HG02981 (cell line): Measurements from ENCODE around the gene LRRC7.
"Not testable (repeated sequence)": the region's sequence is repeated elsewhere in the genome, so short reads cannot be mapped to it uniquely, and the experiment has no call there.

Source experiments
- ATAC-seq: cut with Tn5 transposase; IDR thresholded peaks from one replicate; pipeline ENCODE4 v1.9.1; 2021; ENCODE audit warnings: mild to moderate bottlenecking, moderate library complexity; ENCODE audit not compliant: unreplicated experiment

The LRRC7 gene

GRCh38 chr1:69861641-69862040 is 293.9 kb downstream of the LRRC7 start:
- ATAC-seq, result no peak

- no peak for ATAC-seq
These were observed 295.2 kb downstream of the LRRC7 start for GRCh38 chr1:69862906-69863305.

- ATAC-seq, result no peak
These were observed 296.0 kb downstream of the LRRC7 start for GRCh38 chr1:69863704-69864103.

GRCh38 chr1:69871412-69871811 is 303.7 kb downstream of the LRRC7 start:
- ATAC-seq, result no peak

GRCh38 chr1:69878338-69878737 is 310.6 kb downstream of the LRRC7 start:
- no peak for ATAC-seq

GRCh38 chr1:69888016-69888415 is 320.3 kb downstream of the LRRC7 start:
- ATAC-seq, result not testable (repeated sequence)

GRCh38 chr1:69888657-69889056 is 320.9 kb downstream of the LRRC7 start:
- no peak for ATAC-seq

- ATAC-seq, result no peak
These were observed 330.8 kb downstream of the LRRC7 start for GRCh38 chr1:69898403-69898947.

GRCh38 chr1:69911301-69911801 is 343.6 kb downstream of the LRRC7 start:
- ATAC-seq, result no peak

- ATAC-seq, result no peak
These were observed 346.3 kb downstream of the LRRC7 start for GRCh38 chr1:69913977-69914376.

- no peak for ATAC-seq
These were observed 347.4 kb downstream of the LRRC7 start for GRCh38 chr1:69914976-69915765.

GRCh38 chr1:69919129-69919921 is 351.6 kb downstream of the LRRC7 start:
- ATAC-seq, result no peak

- no peak for ATAC-seq
These were observed 352.2 kb downstream of the LRRC7 start for GRCh38 chr1:69919922-69920273.

- ATAC-seq, result no peak
These were observed 352.7 kb downstream of the LRRC7 start for GRCh38 chr1:69920426-69920825.

- no peak for ATAC-seq
These were observed 353.8 kb downstream of the LRRC7 start for GRCh38 chr1:69921486-69921885.

- not testable (repeated sequence) for ATAC-seq
These were observed 360.5 kb downstream of the LRRC7 start for GRCh38 chr1:69928234-69928633.

GRCh38 chr1:69929308-69930057 is 361.8 kb downstream of the LRRC7 start:
- no peak for ATAC-seq

GRCh38 chr1:69930396-69930795 is 362.7 kb downstream of the LRRC7 start:
- no peak for ATAC-seq

- ATAC-seq, result no peak
These were observed 365.0 kb downstream of the LRRC7 start for GRCh38 chr1:69932760-69933159.

GRCh38 chr1:69940231-69940630 is 372.5 kb downstream of the LRRC7 start:
- ATAC-seq, result no peak

- no peak for ATAC-seq
These were observed 373.1 kb downstream of the LRRC7 start for GRCh38 chr1:69940816-69941215.
